A673 (cell line): ENCODE measurements around the gene FBXL19. TPM values are rescaled to one million over a fixed set of nuclear protein-coding genes. Genes with fewer than 3 reads are reported as not detected.
A peak's percentile ranks its signal among the peaks of the same experiment; 100 is the strongest.

Source experiments
- BruUV-seq: library from RNA; stranded (reverse); fragments of 400-500 nt; replicated peaks from 2 replicates; lab custom pipeline; 2021; lab: Mats Ljungman, UMichigan
- CTCF ChIA-PET: fragments of 300-600 bp; sonication (Branson Sonifier 250); formaldehyde crosslinking; loops from one replicate; lab custom pipeline; 2022; ENCODE audit warnings: antibody characterized with exemption; lab: Charles Lee
- POLR2A ChIA-PET: fragments of 300-600 bp; sonication (Branson Sonifier 250); formaldehyde crosslinking; loops from one replicate; lab custom pipeline; 2022; ENCODE audit warnings: antibody characterized with exemption; ENCODE audit not compliant: low non-redundant PET; lab: Charles Lee
- DNase-seq: peaks from one replicate; pipeline ENCODE4 v3.0.0-alpha.2; 2015; ENCODE audit warnings: low spot score
- H3K27ac ChIP-seq: fragments of 200-600 bp; sonication (generic); 2 replicates; pipeline ENCODE4 v1.5.1; 2016; ENCODE audit warnings: mixed run types, low read depth, mild to moderate bottlenecking, mixed read lengths, antibody characterized with exemption, low read length; ENCODE audit not compliant: poor library complexity, severe bottlenecking
- H3K27me3 ChIP-seq: fragments of 200-600 bp; sonication (generic); replicated peaks from 2 replicates; pipeline ENCODE4 v1.6.1; 2017; ENCODE audit warnings: mixed run types, low read depth, mild to moderate bottlenecking, mixed read lengths, antibody characterized with exemption, low read length; ENCODE audit not compliant: insufficient read depth, poor library complexity
- H3K36me3 ChIP-seq: fragments of 200-600 bp; sonication (generic); 2 replicates; pipeline ENCODE4 v1.6.1; 2016; ENCODE audit warnings: mixed run types, mild to moderate bottlenecking, mixed read lengths, antibody characterized with exemption, low read length; ENCODE audit not compliant: insufficient read depth, poor library complexity, severe bottlenecking
- H3K4me1 ChIP-seq: fragments of 200-600 bp; sonication (generic); 2 replicates; pipeline ENCODE4 v1.6.1; 2017; ENCODE audit warnings: mixed run types, mild to moderate bottlenecking, mixed read lengths, antibody characterized with exemption, low read length; ENCODE audit not compliant: insufficient read depth, poor library complexity, severe bottlenecking
- H3K4me3 ChIP-seq: fragments of 200-600 bp; sonication (generic); 2 replicates; pipeline ENCODE4 v1.5.1; 2016; ENCODE audit warnings: low read depth, mixed run types, mild to moderate bottlenecking, mixed read lengths, low read length; ENCODE audit not compliant: poor library complexity, severe bottlenecking
- H3K9me3 ChIP-seq: fragments of 200-600 bp; sonication (generic); 2 replicates; pipeline ENCODE4 v1.6.1; 2016; ENCODE audit warnings: mixed run types, low read depth, mild to moderate bottlenecking, mixed read lengths, antibody characterized with exemption, low read length; ENCODE audit not compliant: poor library complexity, severe bottlenecking
- EZH2 ChIP-seq: fragments of 200-600 bp; sonication (generic); IDR thresholded peaks from 2 replicates; pipeline ENCODE4 v1.6.1; 2017; ENCODE audit warnings: borderline replicate concordance, low read depth, mild to moderate bottlenecking, mixed read lengths, antibody characterized with exemption, low read length; ENCODE audit not compliant: poor library complexity, severe bottlenecking
- intact Hi-C: fragments of 100-400 bp; cut with micrococcal nuclease; formaldehyde crosslinking; loops from one replicate; pipeline ENCODE4 v1.10.0; 2022; ENCODE audit not compliant: unreplicated experiment
- total RNA-seq: library from RNA; stranded (reverse); gene quantifications from 2 replicates; pipeline ENCODE4 v1.2.3, GENCODE V29; 2021
- TF ChIP-seq, protein P1 (sequence below): fragments of 300-800, 200-600 bp; sonication (generic); conservative IDR thresholded peaks from 2 replicates; pipeline ENCODE4 v1.5.1; 2017; ENCODE audit warnings: low read depth, mild to moderate bottlenecking, antibody characterized with exemption, low read length, moderate library complexity, mixed read lengths

The FBXL19 gene
- total RNA-seq, 1 experiment from 2014 or later, result 39.3 TPM

DNA sequence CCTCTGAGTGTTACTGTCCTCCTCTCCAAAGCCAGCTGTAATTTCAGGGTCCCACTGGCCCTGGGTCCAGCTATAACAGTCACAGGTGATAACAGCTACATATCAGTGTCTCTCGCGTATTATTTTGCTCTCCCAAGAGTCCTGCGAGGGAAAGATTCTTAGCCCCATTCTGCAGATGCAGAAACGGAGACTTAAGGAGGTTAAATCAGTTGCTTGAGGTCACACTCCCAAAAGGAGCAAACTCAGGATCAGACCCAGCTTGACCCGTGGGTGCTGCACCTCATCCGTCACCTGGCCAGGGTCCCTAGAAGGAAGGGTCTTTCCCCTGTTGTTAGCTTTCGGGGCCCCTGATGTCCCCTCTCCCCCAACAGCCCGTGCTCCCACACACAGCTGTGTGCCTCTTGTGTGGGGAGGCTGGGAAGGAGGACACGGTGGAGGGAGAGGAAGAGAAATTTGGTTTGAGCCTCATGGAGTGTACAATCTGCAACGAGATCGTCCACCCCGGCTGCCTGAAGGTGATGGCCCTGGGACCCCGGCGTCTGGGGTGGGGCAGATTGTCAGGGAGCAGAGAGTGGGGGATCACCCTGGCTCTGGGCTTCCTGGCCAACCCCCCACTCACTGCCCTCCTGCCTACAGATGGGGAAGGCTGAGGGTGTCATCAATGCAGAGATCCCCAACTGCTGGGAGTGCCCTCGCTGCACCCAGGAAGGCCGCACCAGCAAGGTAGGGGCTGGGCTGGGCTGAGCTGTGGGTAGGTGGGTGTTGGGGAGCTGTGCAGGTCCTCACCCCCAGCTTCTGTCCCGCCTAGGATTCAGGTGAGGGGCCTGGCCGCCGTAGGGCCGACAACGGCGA, 3.8 kb downstream of the FBXL19 start:
- no peak for TF ChIP-seq EZH2
- DNase-seq, result no peak
- H3K4me3 ChIP-seq, result no peak overlapping the region
- H3K27me3 ChIP-seq, result no peaks in the 10 kb centered on the region
- POLR2A ChIA-PET, result no interaction called here
- peak overlapping the region; percentile 11 for H3K27ac ChIP-seq
- H3K36me3 ChIP-seq, result peaks cover 23% of the 10 kb centered on the region
- H3K4me1 ChIP-seq, result peaks cover 11% of the 10 kb centered on the region
- intact Hi-C loops, result no loop called here
- CTCF ChIA-PET, result interaction anchor here (0.6 to 0.8 kb wide), 2 partner anchors 14 to 545 kb away, joined by 3 to 4 read pairs; partner anchors contain the start of gene TGFB1I1
- H3K9me3 ChIP-seq, result no peaks in the 10 kb centered on the region
- BruUV-seq, result no TSS peak

DNA sequence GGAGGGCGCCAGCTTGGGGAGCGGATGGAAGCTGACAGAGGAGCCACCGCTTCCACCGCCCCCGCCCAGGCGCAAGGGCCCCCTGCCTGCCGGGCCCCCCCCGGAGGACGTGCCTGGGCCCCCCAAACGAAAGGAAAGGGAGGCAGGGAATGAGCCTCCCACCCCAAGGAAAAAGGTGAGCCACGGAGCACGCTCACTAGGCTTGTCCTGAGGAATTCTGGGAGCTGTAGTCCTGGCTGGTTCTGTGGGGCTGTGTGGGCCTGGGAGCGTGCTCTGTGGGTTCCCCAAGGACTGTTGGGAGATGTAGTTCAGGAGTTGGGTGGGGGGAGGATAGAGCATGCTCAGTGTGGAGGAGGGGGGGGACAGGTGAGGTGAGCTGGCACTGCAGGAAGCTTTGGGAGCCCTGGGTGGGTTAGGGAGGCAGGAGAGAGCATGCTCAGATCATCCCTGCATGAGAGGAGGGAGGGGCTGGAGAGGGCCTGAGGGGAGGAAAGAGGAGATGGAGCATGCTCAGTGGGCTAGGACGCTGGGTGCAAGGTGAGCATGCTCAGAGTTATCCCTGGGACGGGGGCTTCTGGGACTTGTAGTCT, 4.5 kb downstream of the FBXL19 start:
- no peak overlapping the region for H3K27ac ChIP-seq
- DNase-seq, result peak; percentile 87
- no peaks in the 10 kb centered on the region for H3K27me3 ChIP-seq
- POLR2A ChIA-PET, result interaction anchor here (0.5 kb wide), 1 partner anchor 8 kb away, joined by 21 read pairs; no protein-coding TSS in a partner anchor
- TF ChIP-seq, protein P1, sequence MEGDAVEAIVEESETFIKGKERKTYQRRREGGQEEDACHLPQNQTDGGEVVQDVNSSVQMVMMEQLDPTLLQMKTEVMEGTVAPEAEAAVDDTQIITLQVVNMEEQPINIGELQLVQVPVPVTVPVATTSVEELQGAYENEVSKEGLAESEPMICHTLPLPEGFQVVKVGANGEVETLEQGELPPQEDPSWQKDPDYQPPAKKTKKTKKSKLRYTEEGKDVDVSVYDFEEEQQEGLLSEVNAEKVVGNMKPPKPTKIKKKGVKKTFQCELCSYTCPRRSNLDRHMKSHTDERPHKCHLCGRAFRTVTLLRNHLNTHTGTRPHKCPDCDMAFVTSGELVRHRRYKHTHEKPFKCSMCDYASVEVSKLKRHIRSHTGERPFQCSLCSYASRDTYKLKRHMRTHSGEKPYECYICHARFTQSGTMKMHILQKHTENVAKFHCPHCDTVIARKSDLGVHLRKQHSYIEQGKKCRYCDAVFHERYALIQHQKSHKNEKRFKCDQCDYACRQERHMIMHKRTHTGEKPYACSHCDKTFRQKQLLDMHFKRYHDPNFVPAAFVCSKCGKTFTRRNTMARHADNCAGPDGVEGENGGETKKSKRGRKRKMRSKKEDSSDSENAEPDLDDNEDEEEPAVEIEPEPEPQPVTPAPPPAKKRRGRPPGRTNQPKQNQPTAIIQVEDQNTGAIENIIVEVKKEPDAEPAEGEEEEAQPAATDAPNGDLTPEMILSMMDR, result no peak
- no peak for TF ChIP-seq EZH2
- no peak overlapping the region for H3K4me3 ChIP-seq
- no TSS peak for BruUV-seq
- intact Hi-C loops, result no loop called here
- CTCF ChIA-PET, result interaction anchor here (0.6 to 0.8 kb wide), 2 partner anchors 14 to 544 kb away, joined by 3 to 4 read pairs; partner anchors contain the start of gene TGFB1I1
- H3K4me1 ChIP-seq, result peaks cover 11% of the 10 kb centered on the region
- no peaks in the 10 kb centered on the region for H3K9me3 ChIP-seq
- peaks cover 29% of the 10 kb centered on the region for H3K36me3 ChIP-seq

- H3K4me3 ChIP-seq, result no peak overlapping the region
- peaks cover 11% of the 10 kb centered on the region for H3K4me1 ChIP-seq
- TF ChIP-seq, protein P1, result no peak
- no peak for TF ChIP-seq EZH2
- BruUV-seq, result no TSS peak
- H3K27me3 ChIP-seq, result no peaks in the 10 kb centered on the region
- intact Hi-C loops, result no loop called here
- no peak for DNase-seq
- CTCF ChIA-PET, result interaction anchor here (0.8 kb wide), 1 partner anchor 13 kb away, joined by 3 read pairs; no protein-coding TSS in a partner anchor
- no peaks in the 10 kb centered on the region for H3K9me3 ChIP-seq
- POLR2A ChIA-PET, result interaction anchor here (0.5 kb wide), 1 partner anchor 8 kb away, joined by 21 read pairs; no protein-coding TSS in a partner anchor
- peaks cover 29% of the 10 kb centered on the region for H3K36me3 ChIP-seq
- H3K27ac ChIP-seq, result no peak overlapping the region
Measured at GRCh38 chr16:30928390-30928789, 5.0 kb downstream of the FBXL19 start.
